Urothelium cell line (cell line): ENCODE results near the gene CCDC8.
"Not testable (repeated sequence)": the region's sequence is repeated elsewhere in the genome, so short reads cannot be mapped to it uniquely, and the experiment has no call there.

Experiments
- DNase-seq: peaks from one replicate; pipeline ENCODE4 v3.0.0; 2011; ENCODE audit warnings: low spot score, mixed read lengths
- FAIRE-seq: peaks from 2 replicates; lab custom pipeline; 2011; peaks lifted over from hg19 to GRCh38; lab: Jason Lieb, UNC

Gene CCDC8

DNA sequence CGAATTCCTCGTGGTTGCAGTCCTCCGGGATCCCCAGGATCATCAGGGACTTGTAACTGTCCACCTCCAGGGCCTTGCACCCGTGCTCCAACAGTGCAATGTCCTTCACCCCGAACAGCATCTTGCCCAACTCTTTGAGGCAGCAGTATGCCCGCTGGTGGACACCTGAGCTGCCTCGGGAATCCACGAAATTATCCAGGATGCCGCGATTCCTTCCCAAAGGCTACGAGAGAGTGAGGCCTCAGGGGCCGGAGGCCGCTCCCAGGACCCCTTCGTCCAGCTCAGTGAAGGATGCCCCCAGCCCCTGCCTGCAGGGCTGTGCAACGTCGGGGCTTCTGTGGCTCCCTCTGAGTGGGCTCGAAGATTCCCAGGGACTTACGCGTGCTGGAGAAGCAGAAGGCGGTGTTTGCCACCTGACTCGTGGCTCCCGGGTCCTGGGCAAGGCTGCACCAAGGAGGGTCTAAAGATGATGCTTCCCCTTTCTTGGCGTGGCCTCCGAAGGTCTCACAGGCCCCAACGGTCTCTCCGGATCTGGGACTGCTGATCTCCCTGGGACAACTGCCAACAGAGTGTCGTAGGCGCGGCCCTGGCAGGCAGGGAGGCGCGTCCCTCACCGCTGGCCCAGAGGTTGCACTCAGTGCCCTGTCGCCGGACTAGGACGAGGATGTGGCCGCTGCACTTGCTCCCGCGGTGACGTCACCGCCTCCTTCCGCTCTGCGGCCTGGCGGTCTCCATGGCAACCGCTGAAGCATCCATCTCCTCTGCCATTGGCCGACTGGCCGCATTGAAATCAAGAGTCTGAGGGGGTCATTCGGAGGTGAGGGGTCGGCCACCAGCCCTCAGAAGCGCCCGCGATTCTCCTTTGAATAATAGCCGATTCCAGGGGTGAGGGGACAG is 15.1 kb upstream of the CCDC8 start, which contains the start of gene PNMA8C:
Gene PNMA8C (minus strand): TSS at position 698 of the 897 bp plus-strand sequence. CDS start 577 bp downstream, at position 121.
- DNase-seq = peak; percentile 77
- no peak for FAIRE-seq

DNA sequence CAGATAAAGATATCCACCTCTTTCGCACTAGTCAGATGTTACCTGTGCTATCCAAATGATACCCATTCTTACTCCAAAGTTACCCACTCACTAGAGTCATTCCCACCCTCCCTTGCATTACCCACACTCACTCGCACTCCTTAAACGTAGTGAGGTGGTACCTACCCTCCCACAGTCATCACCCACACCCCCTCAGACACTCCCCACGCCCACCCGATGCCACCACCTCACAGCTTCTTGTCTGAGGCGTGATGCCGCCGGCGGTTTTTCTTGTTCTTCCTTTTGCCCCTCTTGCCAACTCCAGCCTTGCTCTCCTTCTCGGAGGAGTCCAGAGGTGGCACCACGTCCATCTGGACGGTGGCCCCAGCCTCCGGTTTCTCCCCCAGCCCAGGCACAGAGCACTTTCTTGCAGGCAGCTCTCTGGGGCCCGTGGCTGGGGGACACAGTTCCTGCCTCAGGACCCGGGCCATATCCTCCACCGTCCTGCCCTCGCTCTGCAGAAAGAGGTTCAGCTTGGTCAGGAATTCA is 14.2 kb upstream of the CCDC8 start:
- FAIRE-seq (no peak), DNase-seq (no peak)

DNA sequence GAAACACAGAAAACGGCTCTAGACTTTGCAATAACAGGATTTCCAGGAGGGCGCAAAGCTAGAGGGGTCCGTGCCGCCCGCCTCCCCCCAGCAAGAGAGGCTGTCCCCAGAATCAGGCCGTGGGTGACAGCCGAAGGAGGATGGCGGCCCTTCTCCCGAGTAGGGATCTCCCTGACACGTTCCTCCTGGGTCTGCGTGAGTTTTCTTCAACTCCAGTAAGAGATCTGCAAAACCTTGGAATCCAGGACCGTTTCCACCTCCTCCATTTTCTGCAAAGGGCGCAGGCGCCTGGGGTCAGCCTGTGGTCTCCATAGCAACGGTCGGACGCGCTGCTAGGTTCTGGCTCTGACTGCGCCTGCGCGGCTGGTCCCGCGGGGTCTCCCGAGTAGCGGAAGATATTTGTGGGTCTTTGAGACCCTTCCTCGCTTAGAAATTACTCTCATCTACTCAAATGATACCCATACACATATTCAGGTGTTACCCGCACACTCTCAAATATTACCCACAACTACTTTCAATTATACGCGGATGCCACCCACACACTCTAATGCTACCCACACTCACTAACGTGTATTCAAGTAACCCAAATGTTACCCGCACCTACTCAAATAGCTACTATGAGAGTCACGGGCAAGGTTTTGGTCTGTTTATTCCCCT is 13.3 kb upstream of the CCDC8 start:
- FAIRE-seq (no peak), DNase-seq (peak; percentile 89)

DNA sequence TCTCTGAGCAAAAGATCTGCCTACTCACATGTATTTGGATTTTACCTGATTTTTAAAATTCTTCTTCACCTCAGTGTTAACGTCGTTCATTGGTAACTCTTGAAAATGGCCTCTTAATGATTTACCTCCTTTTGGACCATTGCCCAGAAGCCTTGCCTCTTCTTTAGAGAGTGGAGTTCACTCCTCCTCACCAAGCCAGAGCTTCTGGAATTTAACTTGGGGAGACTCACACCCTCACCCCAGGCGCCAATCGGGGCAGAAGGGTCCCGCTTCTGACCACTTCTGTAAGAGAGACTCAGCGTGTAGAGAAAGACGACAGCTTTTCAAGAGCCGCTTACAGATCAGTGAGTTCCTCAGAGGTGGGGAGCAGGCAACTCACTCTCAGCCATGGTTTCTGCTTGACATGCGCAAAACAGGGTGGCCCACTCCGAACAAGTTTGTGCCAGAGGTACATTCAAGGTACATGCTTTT is 12.7 kb upstream of the CCDC8 start:
- FAIRE-seq = no peak
- DNase-seq = no peak

DNA sequence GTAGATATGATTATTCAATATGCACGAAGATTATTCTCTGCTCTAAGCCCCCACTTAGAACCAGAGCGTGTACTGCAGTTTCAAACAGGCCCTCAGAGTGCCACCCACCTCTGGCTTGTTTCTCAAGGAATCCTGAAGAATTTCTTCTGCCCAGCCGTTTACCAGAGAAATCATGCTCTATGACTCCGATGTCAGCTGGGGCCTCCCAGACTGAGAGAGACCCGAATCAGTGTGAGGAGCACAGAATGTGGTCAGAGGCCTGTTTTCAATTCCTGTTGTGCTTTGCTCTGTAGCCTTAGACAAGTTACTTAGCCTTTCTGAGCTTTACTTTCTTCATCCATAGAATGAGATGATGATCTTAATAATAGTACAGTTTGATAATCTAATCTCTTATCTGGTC is 9.8 kb upstream of the CCDC8 start:
- no peak for DNase-seq
- no peak for FAIRE-seq

DNA sequence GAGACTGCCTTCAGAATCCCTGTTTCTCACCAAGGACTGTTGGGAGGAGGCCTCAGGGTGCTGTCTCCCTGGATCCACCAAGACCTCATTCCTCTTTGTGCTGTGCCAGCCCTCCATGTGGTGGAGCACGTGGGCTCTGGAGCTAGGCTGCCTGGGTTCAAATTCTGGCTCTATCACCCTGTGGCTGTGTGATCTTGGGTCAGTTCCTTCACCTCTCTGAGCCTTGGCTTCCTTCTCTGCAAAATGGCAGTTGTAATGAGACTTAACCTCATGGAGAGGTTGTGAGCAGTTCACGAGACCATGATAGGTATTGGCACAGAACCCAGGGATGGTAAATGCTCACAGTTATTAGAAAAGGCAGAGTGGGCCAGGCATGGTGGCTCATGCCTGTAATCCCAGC is 9.0 kb upstream of the CCDC8 start:
- FAIRE-seq = no peak
- no peak for DNase-seq

DNA sequence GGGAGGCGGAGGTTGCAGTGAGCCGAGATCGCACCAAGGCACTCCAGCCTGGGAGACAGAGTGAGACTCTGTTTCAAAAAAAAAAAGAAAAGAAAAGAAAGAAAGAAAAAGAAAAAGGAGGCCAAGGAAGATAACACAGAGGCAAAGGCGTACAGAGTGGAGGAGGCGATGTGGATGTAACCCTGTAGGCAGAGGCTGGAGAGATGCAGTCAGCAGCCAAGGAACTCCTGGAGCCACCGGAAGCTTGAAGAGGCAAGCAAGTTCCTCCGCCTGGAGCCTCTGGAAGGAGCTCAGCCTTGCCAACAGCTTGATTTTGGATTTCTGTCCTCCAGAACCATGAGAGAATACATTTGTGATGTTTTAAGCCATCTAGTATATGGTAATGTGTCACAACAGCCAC is 6.7 kb upstream of the CCDC8 start:
- DNase-seq (no peak), FAIRE-seq (no peak)

DNA sequence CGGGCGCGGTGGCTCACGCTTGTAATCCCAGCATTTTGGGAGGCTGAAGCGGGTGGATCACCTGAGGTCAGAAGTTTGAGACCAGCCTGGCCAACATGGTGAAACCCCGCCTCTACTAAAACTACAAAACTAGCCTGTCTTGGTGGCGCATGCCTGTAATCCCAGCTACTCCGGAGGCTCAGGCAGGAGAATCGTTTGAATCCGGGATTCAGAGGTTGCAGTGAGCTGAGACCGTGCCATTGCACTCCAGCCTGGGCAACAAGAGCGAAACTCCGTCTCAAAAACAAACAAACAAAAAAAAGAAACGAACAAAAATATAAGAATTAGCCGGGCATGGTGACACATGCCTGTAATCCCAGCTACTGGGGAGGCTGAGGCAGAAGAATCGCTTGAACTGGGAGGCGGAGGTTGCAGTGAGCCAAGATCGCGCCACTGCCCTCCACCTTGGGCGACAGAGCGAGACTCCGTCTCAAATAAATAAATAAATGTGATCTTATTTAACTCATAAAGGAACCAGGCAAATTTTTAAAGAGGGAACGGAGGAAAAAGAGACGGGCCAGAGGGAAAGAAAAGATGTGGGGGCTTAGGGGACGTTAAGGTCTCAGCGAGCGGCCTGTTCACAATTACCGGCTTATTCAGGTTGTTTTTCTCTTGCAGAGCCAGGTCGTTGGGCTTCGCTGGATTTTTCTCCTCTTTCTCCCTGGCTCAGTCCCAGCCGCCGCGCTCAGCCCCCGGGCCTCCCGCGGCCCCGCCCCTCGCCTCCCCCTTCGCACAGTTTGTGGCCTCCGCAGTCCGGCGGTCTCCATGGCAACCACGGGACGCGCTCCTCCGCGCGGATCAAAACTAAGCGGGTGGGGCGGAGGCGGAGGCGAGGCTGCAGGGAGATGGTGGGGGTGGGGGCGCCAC is 2.7 kb upstream of the CCDC8 start:
- DNase-seq (peak; percentile 96), FAIRE-seq (peak; percentile 96)

DNA sequence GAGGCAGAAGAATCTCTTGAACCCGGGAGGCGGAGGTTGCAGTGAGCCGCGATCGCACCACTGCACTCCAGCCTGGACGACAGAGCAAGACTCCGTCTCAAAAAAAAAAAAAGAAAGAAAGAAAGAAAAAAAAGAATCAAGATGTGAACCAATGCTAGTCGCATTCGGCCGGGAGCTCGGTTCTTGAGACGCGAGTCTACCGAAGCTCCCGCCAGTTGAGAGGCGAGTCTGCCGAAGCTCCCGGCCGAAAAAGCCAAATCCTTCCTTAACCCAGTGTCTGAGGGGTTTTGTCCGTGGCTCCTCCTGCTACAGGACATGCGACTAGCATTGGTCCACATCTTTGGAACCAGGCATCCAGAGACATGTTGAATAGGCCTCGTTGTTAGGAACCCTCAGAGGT is 1.5 kb upstream of the CCDC8 start:
- not testable (repeated sequence) for DNase-seq, FAIRE-seq

DNA sequence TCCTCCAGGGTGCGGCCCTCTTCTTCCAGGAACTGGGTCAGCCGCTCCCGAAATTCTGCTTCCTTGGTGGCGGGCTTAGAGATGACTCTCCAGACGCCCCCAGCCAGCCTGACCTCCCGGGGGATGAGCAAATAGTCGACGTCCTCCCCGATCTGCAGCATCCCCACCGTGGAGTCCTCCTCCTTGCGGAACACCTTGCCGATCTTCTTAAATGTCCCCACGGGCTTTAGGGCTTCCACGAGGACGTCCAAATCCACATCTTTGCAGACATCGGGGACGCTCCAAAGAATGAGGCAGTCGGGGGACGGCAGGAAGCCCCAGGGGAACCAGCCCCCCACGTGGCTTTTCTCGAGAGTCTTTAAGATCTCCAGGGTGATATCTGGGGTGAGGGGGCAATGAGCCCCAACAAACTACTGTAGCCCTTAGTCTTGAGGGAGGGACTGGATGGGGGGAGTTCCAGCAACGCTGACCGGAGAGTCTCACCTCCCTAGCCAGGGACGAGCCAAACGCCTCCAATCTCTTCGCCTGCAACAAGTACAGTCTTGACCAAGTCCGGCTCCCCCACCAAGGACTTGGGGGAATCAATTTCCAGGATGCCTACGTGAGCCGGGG is 608 bp downstream of the CCDC8 start:
- FAIRE-seq (no peak), DNase-seq (no peak)

DNA sequence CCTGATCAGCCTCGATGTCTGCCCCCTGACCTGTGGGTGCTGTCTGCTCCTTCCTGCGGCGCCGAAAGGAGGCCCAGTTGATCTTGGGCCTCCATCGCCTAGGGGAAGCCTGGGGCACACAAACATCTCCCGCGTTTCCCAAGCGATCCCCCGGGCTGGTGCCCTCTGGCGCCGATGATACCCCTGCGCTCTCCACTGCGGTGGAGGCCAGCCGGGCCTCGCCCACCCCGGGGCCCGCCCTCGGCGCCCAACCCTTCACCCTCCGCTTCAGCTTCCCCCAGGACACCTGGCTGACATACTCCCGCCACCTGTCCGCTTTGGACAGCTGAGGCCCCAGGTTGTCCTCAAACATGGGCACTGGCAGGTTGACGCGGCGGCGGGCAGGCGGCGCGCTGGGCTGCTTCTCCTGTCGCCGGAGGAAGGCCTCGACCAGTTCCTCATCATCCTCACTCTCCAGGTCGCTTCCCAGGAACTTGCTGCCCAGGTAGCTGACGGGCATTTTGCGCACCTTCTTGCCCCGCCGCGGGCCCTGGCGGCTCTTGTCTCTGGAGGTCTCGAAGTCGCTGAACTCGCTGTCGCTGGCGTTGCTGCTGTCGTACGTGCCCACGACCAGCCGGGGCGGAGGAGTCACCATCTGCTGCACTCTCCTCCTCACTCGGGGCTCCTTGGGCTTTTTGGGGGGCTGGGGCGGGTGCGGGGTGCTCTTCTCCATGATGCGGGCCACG is 1.3 kb downstream of the CCDC8 start:
- FAIRE-seq = no peak

DNA sequence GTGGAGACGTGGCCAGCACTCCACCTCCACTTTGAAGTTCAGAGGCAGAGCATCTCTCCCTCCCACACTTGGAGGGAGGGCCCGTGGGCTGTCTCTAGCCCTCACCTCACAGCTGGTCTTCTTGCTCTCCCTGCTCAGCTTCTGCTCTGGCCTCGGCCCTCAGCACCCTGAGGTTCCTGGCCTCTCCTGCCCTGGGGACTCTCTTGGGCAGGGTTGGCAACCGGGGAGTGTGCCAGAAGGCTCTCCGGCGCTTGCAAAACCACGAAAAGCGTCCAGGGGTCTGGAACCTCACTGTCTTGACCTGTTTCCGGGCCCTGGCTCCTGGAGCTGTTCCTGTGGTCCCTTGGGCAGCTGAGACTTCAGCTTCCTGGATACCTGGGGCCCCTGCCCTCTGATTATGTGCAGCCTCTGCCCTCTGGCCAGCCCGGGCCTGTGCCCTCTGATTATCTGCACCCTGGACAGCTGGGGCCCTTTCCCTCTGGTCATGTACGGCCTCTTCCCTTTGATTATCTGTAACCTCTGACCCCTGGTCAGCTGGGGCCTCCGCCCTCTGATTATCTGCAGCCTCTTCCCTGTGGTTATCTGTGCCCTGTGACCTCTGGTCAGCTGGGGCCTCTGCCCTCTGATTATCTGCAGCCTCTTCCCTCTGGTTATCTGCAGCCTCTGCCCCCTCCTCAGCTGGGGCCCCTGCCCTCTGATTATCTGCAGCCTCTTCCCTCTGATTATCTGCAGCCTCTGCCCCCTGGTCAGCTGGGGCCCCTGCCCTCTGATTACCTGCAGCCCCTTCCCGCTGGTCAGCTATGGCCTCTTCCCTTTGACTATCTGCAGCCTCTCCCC is 2.1 kb downstream of the CCDC8 start:
- DNase-seq = no peak
- no peak for FAIRE-seq

More for the DNA sequence above, 1.3 kb downstream of the CCDC8 start:
- no peak for DNase-seq

DNA sequence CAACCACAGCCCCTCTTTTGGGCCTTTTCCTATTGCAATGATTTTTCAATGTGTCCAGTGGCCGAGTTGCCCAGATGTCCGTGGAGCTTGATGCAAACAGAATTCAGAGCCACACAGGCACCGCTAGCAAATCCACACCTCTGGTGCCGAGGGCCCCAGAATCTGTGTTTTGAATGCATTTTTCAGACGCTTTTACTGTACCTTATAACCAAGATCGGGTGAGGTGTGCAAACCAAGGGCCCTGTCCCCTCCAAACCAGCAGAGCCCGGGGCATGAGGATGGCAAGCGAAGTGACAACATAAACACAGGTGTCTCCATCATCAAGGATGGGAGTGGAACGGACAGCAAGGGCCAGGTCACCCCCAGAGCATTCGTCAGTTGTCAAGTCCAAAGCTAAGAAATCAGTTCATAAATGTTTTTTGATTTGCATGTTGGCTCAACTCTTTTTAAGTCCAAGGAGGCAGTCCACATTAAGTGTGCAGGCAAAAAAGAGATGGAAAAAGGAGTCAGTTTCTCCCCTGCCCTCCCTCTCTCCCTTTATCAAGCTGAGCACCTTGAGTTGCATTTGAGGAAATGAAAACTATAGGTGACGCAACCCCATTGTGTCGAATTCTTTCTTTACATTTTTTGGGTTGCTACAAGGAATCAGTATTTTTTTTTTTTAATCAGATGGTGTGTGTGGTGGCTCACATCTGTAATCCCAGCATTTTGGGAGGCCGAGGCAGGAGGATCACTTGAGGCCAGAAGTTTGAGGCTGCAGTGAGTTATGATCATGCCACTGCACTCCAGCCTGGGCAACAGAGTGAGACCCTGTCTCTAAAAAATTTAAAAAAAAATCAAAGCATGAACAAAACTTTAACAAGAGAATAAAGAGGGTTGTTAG is 2.9 kb downstream of the CCDC8 start:
- no peak for DNase-seq
- FAIRE-seq = no peak

DNA sequence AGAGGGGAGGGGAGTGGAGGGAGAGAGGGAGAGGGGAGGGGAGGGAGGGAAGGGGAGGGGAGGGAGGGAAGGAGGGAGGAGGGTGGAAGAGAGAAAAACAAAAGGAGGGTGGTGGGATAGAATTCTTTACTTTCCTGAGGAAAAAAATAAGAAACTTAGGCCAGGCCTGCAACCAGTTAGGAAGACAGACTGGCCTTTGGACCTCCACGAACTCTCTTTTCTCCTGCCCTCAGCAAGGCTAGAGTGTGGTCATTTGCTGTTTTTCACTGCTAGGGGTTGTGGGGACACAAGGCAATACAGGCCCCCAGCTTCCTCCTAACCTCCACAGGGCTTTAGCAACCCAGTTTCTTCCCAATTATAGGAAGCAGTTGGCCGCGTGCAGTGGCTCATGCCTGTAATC is 4.2 kb downstream of the CCDC8 start:
- FAIRE-seq (no peak), DNase-seq (no peak)

DNA sequence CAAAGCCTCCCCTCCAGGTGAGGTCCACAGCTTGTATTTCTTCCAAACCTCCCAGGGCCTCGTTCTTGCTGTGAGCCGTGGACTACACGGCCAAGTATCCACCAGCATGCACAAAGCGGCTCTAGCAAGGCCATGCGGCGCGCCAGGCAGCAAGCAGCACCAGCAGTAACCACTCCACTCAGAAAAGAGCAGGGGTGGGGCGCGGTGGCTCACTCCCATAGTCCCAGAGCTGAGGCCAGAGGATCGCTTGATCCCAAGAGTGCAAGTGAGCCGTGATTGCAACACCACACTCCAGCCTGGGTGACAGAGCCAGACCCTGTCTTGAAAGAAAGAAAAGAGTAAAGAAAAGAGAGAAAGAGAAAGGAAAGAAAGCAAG is 4.7 kb downstream of the CCDC8 start:
- DNase-seq (no peak), FAIRE-seq (no peak)

DNA sequence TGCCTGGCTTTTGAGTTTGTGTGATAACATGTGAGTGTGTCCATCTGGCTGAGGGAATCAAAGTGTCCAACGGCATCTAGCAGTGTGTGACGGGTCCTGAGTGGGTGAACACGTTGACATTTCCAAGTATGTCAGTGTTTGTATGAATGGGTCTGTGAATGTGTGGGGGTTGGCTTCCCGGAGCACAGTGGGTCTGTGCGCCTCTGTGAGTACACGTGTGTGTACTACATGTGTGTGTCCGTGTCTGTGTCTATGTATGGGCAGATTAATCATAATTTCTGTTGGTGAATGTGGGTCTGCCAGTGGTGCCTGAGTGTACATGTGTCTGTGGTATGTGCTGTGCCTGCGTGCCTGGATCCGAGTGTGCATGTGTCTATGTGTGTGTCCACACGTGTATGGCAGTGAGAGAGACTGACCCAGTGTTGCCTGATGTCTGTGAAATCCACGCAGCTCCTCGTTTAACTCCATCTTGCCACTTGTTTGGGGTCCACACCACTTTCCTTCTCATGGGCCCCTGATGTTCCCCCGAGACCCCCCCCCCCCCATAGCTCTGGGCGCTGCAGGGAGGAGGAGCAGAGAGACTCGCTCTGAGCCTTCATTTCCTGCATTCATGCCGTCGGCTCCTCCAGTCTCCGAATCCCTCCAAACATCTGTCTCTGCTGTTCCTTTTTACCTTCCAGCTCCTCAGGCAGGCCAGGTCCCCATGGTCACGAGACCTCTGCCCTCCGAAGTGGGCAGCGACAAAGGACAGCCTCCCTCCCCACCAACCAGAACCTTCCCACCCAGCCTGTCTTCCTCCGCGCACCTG is 5.3 kb downstream of the CCDC8 start:
- DNase-seq = no peak

DNA sequence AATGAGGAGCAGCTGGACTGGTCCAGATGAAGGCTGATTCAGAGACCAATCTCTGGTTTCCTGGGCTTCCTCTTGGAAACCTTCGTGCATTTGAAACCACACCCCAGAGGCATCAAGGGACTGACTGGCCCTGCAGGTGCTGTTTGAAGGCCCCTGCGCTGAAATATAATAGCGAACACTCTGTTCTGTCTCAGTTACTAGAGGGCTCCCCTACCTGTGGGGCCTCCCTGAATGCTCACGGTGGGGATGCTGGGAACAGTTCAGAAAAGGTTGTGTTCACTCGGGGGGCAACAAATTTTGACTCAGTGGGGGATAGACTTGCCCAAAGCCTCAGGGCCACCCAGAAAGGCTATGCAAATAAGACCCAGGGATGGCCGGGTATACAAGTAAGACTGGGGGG is 6.4 kb downstream of the CCDC8 start:
- DNase-seq (no peak), FAIRE-seq (no peak)

More for the DNA sequence above, 5.3 kb downstream of the CCDC8 start:
- FAIRE-seq = peak; percentile 83
